Gastroesophageal sphincter (tissue), 4 donors: Measurements from ENCODE around the gene C10orf53. TPM values are rescaled to one million over a fixed set of nuclear protein-coding genes. Genes with fewer than 3 reads are reported as not detected.

Source experiments
- ATAC-seq: fragments of 150-250 bp; one replicate; pipeline ENCODE4 v1.9.1; 2016; ENCODE audit warnings: mild to moderate bottlenecking, moderate library complexity
- H3K27ac ChIP-seq, 4 donors: fragments of 200-600 bp; sonication (generic) in 3 of 4; 1 replicate in 3 of 4; 2 replicates in 1 of 4; pipeline ENCODE4 v1.5.1; 2016 to 2019
- H3K27me3 ChIP-seq: fragments of 200-600 bp; sonication (generic); one replicate; pipeline ENCODE4 v1.5.1; 2019
- H3K36me3 ChIP-seq, 2 donors: fragments of 200-600 bp; sonication (generic); one replicate each; pipeline ENCODE4 v1.5.1; 2019; ENCODE audit warnings: control low read depth in 1 of 2
- H3K4me1 ChIP-seq, 3 donors: fragments of 200-600 bp; sonication (generic); 1 replicate in 2 of 3; 2 replicates in 1 of 3; pipeline ENCODE4 v1.5.1; 2016 to 2019; ENCODE audit warnings: control low read depth in 2 of 3
- H3K4me3 ChIP-seq, 2 donors: fragments of 200-600 bp; sonication (generic); one replicate each; pipeline ENCODE4 v1.5.1; 2019; ENCODE audit warnings: mild to moderate bottlenecking in 1 of 2, moderate library complexity in 1 of 2
- H3K9me3 ChIP-seq, 3 donors: fragments of 200-600 bp; sonication (generic); one replicate each; pipeline ENCODE4 v1.5.1; 2017 to 2019; ENCODE audit warnings: control low read depth in 2 of 3
- CTCF ChIP-seq, 4 experiments: fragments of 200-600 bp in 2 of 4; fragments of 450-650 bp in 2 of 4; sonication (generic) in 1 of 4; IDR thresholded peaks; one replicate each; pipeline ENCODE4 v1.5.1; 2017 to 2019; ENCODE audit warnings: antibody characterized with exemption in 4 of 4, mild to moderate bottlenecking in 2 of 4, moderate library complexity in 2 of 4
- EP300 ChIP-seq: sonication (generic); formaldehyde crosslinking; IDR thresholded peaks from one replicate; pipeline ENCODE4 v1.6.1; 2017; ENCODE audit warnings: antibody characterized with exemption, mild to moderate bottlenecking
- POLR2A ChIP-seq, 2 donors: fragments of 450-650 bp; IDR thresholded peaks; one replicate each; pipeline ENCODE4 v1.6.1; 2017; ENCODE audit warnings: antibody characterized with exemption in 2 of 2, mild to moderate bottlenecking in 2 of 2, moderate library complexity in 1 of 2
- POLR2AphosphoS5 ChIP-seq: sonication (generic); formaldehyde crosslinking; IDR thresholded peaks from one replicate; pipeline ENCODE4 v1.6.1; 2017; ENCODE audit warnings: antibody characterized with exemption
- WGBS, 2 donors: methylation state at CpG; one replicate each; pipeline ENCODE4 v1.1.5; 2018; ENCODE audit warnings: low coverage in 1 of 2; 5-methylcytosine and 5-hydroxymethylcytosine counted together
- total RNA-seq, 4 donors: library from RNA; depleted of rRNA; stranded (reverse); fragments of >200 nt; gene quantifications; one replicate each; pipeline ENCODE4 v1.1.0, GENCODE V29; 2016

C10orf53 gene
- total RNA-seq, 4 donors from 2014 or later: not detected

- no peak for ATAC-seq
- Histone ChIP-seq H3K36me3 (no peaks in the 10 kb centered on the region), H3K4me1 (no peaks in the 10 kb centered on the region), H3K4me3 (no peak overlapping the region), H3K9me3 (no peaks in the 10 kb centered on the region), H3K27ac (no peak overlapping the region), H3K27me3 (peaks cover 51% of the 10 kb centered on the region)
- TF ChIP-seq POLR2A (IDR thresholded peaks at IDR 0.05): no peak
- TF ChIP-seq EP300: no peak
- no peak for TF ChIP-seq CTCF (IDR thresholded peaks at IDR 0.05)
- no peak for TF ChIP-seq POLR2AphosphoS5
- 20% methylated on average over 3 of the region's 17 CpGs; no CpG with 5 or more reads in 1 of the 2 donors for WGBS, 2 donors
Observed at GRCh38 chr10:49649294-49649693, 30.2 kb upstream of the C10orf53 start.

GRCh38 chr10:49649936-49650723 is 29.3 kb upstream of the C10orf53 start:
- H3K4me3 ChIP-seq: no peak overlapping the region
- H3K27ac ChIP-seq: no peak overlapping the region
- peaks cover 56% of the 10 kb centered on the region for H3K27me3 ChIP-seq
- H3K4me1 ChIP-seq: no peaks in the 10 kb centered on the region
- WGBS, 2 donors: 50 to 59% methylated on average over 1 to 6 of the region's 8 CpGs
- H3K36me3 ChIP-seq: no peaks in the 10 kb centered on the region
- TF ChIP-seq EP300 (no peak), POLR2AphosphoS5 (no peak), POLR2A (IDR thresholded peaks at IDR 0.05) (no peak), CTCF (IDR thresholded peaks at IDR 0.05) (no peak)
- no peak for ATAC-seq
- H3K9me3 ChIP-seq: no peaks in the 10 kb centered on the region

- H3K9me3 ChIP-seq: no peaks in the 10 kb centered on the region
- peaks cover 58% of the 10 kb centered on the region for H3K27me3 ChIP-seq
- no peak for ATAC-seq
- no peaks in the 10 kb centered on the region for H3K36me3 ChIP-seq
- WGBS, 2 donors: 40 to 80% methylated on average over 1 of the region's 1 CpG
- H3K4me3 ChIP-seq: no peak overlapping the region
- TF ChIP-seq POLR2AphosphoS5: no peak
- no peak for TF ChIP-seq POLR2A (IDR thresholded peaks at IDR 0.05)
- no peak for TF ChIP-seq CTCF (IDR thresholded peaks at IDR 0.05)
- no peaks in the 10 kb centered on the region for H3K4me1 ChIP-seq
- no peak overlapping the region for H3K27ac ChIP-seq
Observed at GRCh38 chr10:49650724-49651034, 28.8 kb upstream of the C10orf53 start.

GRCh38 chr10:49651039-49651835 is 28.2 kb upstream of the C10orf53 start:
- H3K9me3 ChIP-seq: no peaks in the 10 kb centered on the region
- WGBS, 2 donors: 81 to 86% methylated on average over 7 to 9 of the region's 15 CpGs
- no peaks in the 10 kb centered on the region for H3K4me1 ChIP-seq
- H3K27me3 ChIP-seq: peaks cover 55% of the 10 kb centered on the region
- no peak for ATAC-seq
- TF ChIP-seq EP300 (no peak), CTCF (IDR thresholded peaks at IDR 0.05) (no peak), POLR2AphosphoS5 (no peak), POLR2A (IDR thresholded peaks at IDR 0.05) (no peak)
- H3K27ac ChIP-seq: no peak overlapping the region
- H3K36me3 ChIP-seq: no peaks in the 10 kb centered on the region
- H3K4me3 ChIP-seq: no peak overlapping the region

- WGBS, 2 donors: 50 to 100% methylated on average over 1 of the region's 2 CpGs
- H3K9me3 ChIP-seq: no peaks in the 10 kb centered on the region
- peaks cover 48% of the 10 kb centered on the region for H3K27me3 ChIP-seq
- no peak overlapping the region for H3K4me3 ChIP-seq
- no peaks in the 10 kb centered on the region for H3K36me3 ChIP-seq
- no peaks in the 10 kb centered on the region for H3K4me1 ChIP-seq
- TF ChIP-seq CTCF (IDR thresholded peaks at IDR 0.05) (no peak), POLR2A (IDR thresholded peaks at IDR 0.05) (no peak), EP300 (no peak), POLR2AphosphoS5 (no peak)
- no peak for ATAC-seq
- H3K27ac ChIP-seq: no peak overlapping the region
Observed at GRCh38 chr10:49651917-49652316, 27.5 kb upstream of the C10orf53 start.
